Osteoblast (primary cell): Measurements from ENCODE around the gene SMOC1. TPM values are rescaled to one million over a fixed set of nuclear protein-coding genes. Genes with fewer than 3 reads are reported as not detected.

ENCODE experiments used
- DNase-seq: peaks from one replicate; pipeline ENCODE4 v3.0.0; 2011; ENCODE audit warnings: low spot score, mixed read lengths; ENCODE audit not compliant: insufficient read length; ENCODE audit errors: missing footprints
- H2AFZ ChIP-seq: 2 replicates; pipeline ENCODE4 v1.6.0; 2011; ENCODE audit warnings: mild to moderate bottlenecking, low read length
- H3K27ac ChIP-seq: 2 replicates; pipeline ENCODE4 v1.5.1; 2011; ENCODE audit warnings: mild to moderate bottlenecking, low read depth, low read length, moderate library complexity
- H3K27me3 ChIP-seq: 2 replicates; pipeline ENCODE4 v1.6.0; 2012; ENCODE audit warnings: mild to moderate bottlenecking, control low read depth, inconsistent platforms, low read length, moderate library complexity; ENCODE audit not compliant: insufficient read depth
- H3K36me3 ChIP-seq: 2 replicates; pipeline ENCODE4 v1.5.1; 2011; ENCODE audit warnings: mild to moderate bottlenecking, low read length, control low read depth, moderate library complexity; ENCODE audit not compliant: insufficient read depth
- H3K4me1 ChIP-seq: 2 replicates; pipeline ENCODE4 v1.5.1; 2011; ENCODE audit warnings: mild to moderate bottlenecking, low read length, control low read depth, moderate library complexity; ENCODE audit not compliant: insufficient read depth
- H3K4me2 ChIP-seq: 2 replicates; pipeline ENCODE4 v1.6.0; 2011; ENCODE audit warnings: mild to moderate bottlenecking, low read length; ENCODE audit not compliant: insufficient read depth
- H3K4me3 ChIP-seq: fragments of 200-600 bp; sonication (generic); 3 replicates; pipeline ENCODE4 v1.5.1; 2012; ENCODE audit warnings: mild to moderate bottlenecking, low read length, inconsistent platforms; ENCODE audit not compliant: insufficient read depth
- H3K79me2 ChIP-seq: 2 replicates; pipeline ENCODE4 v1.6.0; 2012; ENCODE audit warnings: mild to moderate bottlenecking, low read length, control low read depth, inconsistent platforms; ENCODE audit not compliant: insufficient read depth
- H3K9me3 ChIP-seq: 2 replicates; pipeline ENCODE4 v1.5.1; 2011; ENCODE audit warnings: low read depth, low read length, control low read depth
- H4K20me1 ChIP-seq: 2 replicates; pipeline ENCODE4 v1.6.0; 2012; ENCODE audit warnings: mild to moderate bottlenecking, low read length, control low read depth; ENCODE audit not compliant: insufficient read depth
- CTCF ChIP-seq: IDR thresholded peaks from 2 replicates; pipeline ENCODE4 v1.5.1; 2011; ENCODE audit warnings: mild to moderate bottlenecking, low read depth, low read length, moderate library complexity; ENCODE audit errors: extremely low read depth
- total RNA-seq: library from RNA; depleted of rRNA; stranded (reverse); fragments of >200 nt; gene quantifications from 2 replicates; pipeline ENCODE4 v1.2.3, GENCODE V29; 2012

The SMOC1 gene
- total RNA-seq, 1 donor = 25.7 TPM

- no peaks in the 10 kb centered on the region for H4K20me1 ChIP-seq
- H3K27ac ChIP-seq = no peak overlapping the region
- H3K9me3 ChIP-seq = no peaks in the 10 kb centered on the region
- DNase-seq = no peak
- no peak overlapping the region for H3K4me3 ChIP-seq
- no peaks in the 10 kb centered on the region for H3K27me3 ChIP-seq
- H3K36me3 ChIP-seq = no peaks in the 10 kb centered on the region
- no peak for TF ChIP-seq CTCF
- H3K4me1 ChIP-seq = no peaks in the 10 kb centered on the region
- H2AFZ ChIP-seq = no peak overlapping the region
- H3K4me2 ChIP-seq = no peak overlapping the region
- H3K79me2 ChIP-seq = no peaks in the 10 kb centered on the region
Measured at GRCh38 chr14:70059545-70059944, 180.3 kb downstream of the SMOC1 start.

- Histone ChIP-seq H3K36me3 (no peaks in the 10 kb centered on the region), H3K4me1 (no peaks in the 10 kb centered on the region), H3K79me2 (no peaks in the 10 kb centered on the region), H3K9me3 (no peaks in the 10 kb centered on the region), H3K4me2 (no peak overlapping the region), H3K4me3 (no peak overlapping the region), H2AFZ (no peak overlapping the region), H3K27me3 (peaks cover 4% of the 10 kb centered on the region), H3K27ac (no peak overlapping the region), H4K20me1 (no peaks in the 10 kb centered on the region)
- no peak for TF ChIP-seq CTCF
- no peak for DNase-seq
Measured at GRCh38 chr14:70061108-70061507, 181.9 kb downstream of the SMOC1 start.

GRCh38 chr14:70064136-70064865 is 185.1 kb downstream of the SMOC1 start:
- H2AFZ ChIP-seq = no peak overlapping the region
- H3K4me3 ChIP-seq = no peak overlapping the region
- H3K27me3 ChIP-seq = peaks cover 4% of the 10 kb centered on the region
- no peaks in the 10 kb centered on the region for H3K4me1 ChIP-seq
- no peaks in the 10 kb centered on the region for H4K20me1 ChIP-seq
- no peak for DNase-seq
- no peaks in the 10 kb centered on the region for H3K36me3 ChIP-seq
- H3K9me3 ChIP-seq = no peaks in the 10 kb centered on the region
- no peak overlapping the region for H3K27ac ChIP-seq
- no peak for TF ChIP-seq CTCF
- H3K79me2 ChIP-seq = no peaks in the 10 kb centered on the region
- H3K4me2 ChIP-seq = no peak overlapping the region

GRCh38 chr14:70067810-70068209 is 188.6 kb downstream of the SMOC1 start:
- H3K27me3 ChIP-seq = peaks cover 9% of the 10 kb centered on the region
- no peak for TF ChIP-seq CTCF
- no peak overlapping the region for H2AFZ ChIP-seq
- H3K79me2 ChIP-seq = no peaks in the 10 kb centered on the region
- H3K9me3 ChIP-seq = no peaks in the 10 kb centered on the region
- no peak for DNase-seq
- H3K4me3 ChIP-seq = no peak overlapping the region
- H3K4me1 ChIP-seq = no peaks in the 10 kb centered on the region
- no peak overlapping the region for H3K4me2 ChIP-seq
- no peaks in the 10 kb centered on the region for H4K20me1 ChIP-seq
- H3K36me3 ChIP-seq = no peaks in the 10 kb centered on the region
- no peak overlapping the region for H3K27ac ChIP-seq
